Mucosa of descending colon (tissue), 3 donors: Measurements from ENCODE around the gene ZNF302. TPM values are rescaled to one million over a fixed set of nuclear protein-coding genes. Genes with fewer than 3 reads are reported as not detected.
"Not testable (repeated sequence)": the region's sequence is repeated elsewhere in the genome, so short reads cannot be mapped to it uniquely, and the experiment has no call there.

Experiments
- ATAC-seq: fragments of 200-7000 bp; cut with Tn5 transposase; one replicate; pipeline ENCODE4 v1.9.1; 2020; ENCODE audit warnings: mild to moderate bottlenecking, moderate library complexity
- DNase-seq, 3 donors: peaks; one replicate each; pipeline ENCODE4 v3.0.0-alpha.2; 2020
- H3K36me3 ChIP-seq: fragments of 200-600 bp; one replicate; pipeline ENCODE4 v1.8.0; 2021; ENCODE audit warnings: low read depth, mild to moderate bottlenecking
- H3K4me1 ChIP-seq: fragments of 200-600 bp; one replicate; pipeline ENCODE4 v1.8.0; 2021; ENCODE audit warnings: low read depth, mild to moderate bottlenecking
- H3K4me3 ChIP-seq: fragments of 200-600 bp; one replicate; pipeline ENCODE4 v1.8.0; 2021; ENCODE audit warnings: mild to moderate bottlenecking
- H3K9me3 ChIP-seq: fragments of 200-600 bp; one replicate; pipeline ENCODE4 v1.8.0; 2021; ENCODE audit warnings: mild to moderate bottlenecking
- intact Hi-C, 2 donors: fragments of 100-400 bp; cut with DNase I in 1 of 2; cut with micrococcal nuclease in 1 of 2; formaldehyde crosslinking; loops; one replicate each; pipeline versions ENCODE4 v1.11.0 to v1.11.1; 2022; cut with DNase I, micrococcal nuclease
- total RNA-seq, 3 donors: library from RNA; stranded (reverse); fragmentation: NEBNext Ultra II Directional in 2 of 3; extraction: Animal tissue kit (Norgen Biotek cat#: 25700) in 2 of 3; gene quantifications; one replicate each; pipeline versions ENCODE4 v1.2.1 to v1.2.4, GENCODE V29; 2021 to 2023
- TF ChIP-seq, protein P1 (sequence below): fragments of 200-600 bp; IDR thresholded peaks from one replicate; pipeline ENCODE4 v1.8.0; 2022; ENCODE audit warnings: antibody characterized with exemption, mild to moderate bottlenecking
- donor health status: DM: no; HTN: no; CAD: no; lungs with moderate emphysema.
- donor health status: DM: no; HTN: no; CAD: no.
- donor health status: DM: no; HTN: yes; CAD: no.

ZNF302 gene
- total RNA-seq, 3 donors from 2014 or later, result 16.5 to 33.8 (median 20.0) TPM

GRCh38 chr19:34681478-34681877 lies 4.0 kb downstream of the ZNF302 start:
- intact Hi-C loops, result no loop called here
- H3K9me3 ChIP-seq, result peaks cover 54% of the 10 kb centered on the region
- H3K4me1 ChIP-seq, result peaks cover 7% of the 10 kb centered on the region
- ATAC-seq, result no peak
- no peak for DNase-seq
- no peak overlapping the region for H3K4me3 ChIP-seq
- TF ChIP-seq, protein P1, sequence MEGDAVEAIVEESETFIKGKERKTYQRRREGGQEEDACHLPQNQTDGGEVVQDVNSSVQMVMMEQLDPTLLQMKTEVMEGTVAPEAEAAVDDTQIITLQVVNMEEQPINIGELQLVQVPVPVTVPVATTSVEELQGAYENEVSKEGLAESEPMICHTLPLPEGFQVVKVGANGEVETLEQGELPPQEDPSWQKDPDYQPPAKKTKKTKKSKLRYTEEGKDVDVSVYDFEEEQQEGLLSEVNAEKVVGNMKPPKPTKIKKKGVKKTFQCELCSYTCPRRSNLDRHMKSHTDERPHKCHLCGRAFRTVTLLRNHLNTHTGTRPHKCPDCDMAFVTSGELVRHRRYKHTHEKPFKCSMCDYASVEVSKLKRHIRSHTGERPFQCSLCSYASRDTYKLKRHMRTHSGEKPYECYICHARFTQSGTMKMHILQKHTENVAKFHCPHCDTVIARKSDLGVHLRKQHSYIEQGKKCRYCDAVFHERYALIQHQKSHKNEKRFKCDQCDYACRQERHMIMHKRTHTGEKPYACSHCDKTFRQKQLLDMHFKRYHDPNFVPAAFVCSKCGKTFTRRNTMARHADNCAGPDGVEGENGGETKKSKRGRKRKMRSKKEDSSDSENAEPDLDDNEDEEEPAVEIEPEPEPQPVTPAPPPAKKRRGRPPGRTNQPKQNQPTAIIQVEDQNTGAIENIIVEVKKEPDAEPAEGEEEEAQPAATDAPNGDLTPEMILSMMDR, result no peak
- H3K36me3 ChIP-seq, result peaks cover 12% of the 10 kb centered on the region

DNA sequence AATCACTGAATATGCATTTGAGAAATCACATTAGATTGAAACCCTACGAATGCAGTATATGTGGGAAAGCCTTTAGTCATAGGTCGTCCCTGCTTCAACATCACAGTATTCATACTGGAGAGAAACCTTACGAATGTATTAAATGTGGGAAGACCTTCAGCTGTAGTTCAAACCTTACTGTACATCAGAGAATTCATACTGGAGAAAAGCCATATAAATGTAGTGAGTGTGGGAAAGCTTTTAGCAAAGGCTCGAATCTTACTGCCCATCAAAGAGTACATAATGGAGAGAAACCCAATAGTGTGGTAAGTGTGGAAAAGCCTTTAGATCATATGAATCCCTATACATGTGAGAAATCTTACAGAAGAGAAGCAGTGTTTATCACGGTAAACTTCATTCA lies 7.8 kb downstream of the ZNF302 start:
- Histone ChIP-seq H3K36me3 (peaks cover 12% of the 10 kb centered on the region), H3K9me3 (peaks cover 67% of the 10 kb centered on the region)
- H3K4me3 ChIP-seq, H3K4me1 ChIP-seq, ATAC-seq, intact Hi-C loops, DNase-seq: not testable (repeated sequence)

GRCh38 chr19:34686455-34686854 lies 9.0 kb downstream of the ZNF302 start:
- Histone ChIP-seq H3K36me3 (peaks cover 12% of the 10 kb centered on the region), H3K4me3 (no peak overlapping the region), H3K4me1 (no peaks in the 10 kb centered on the region), H3K9me3 (peaks cover 61% of the 10 kb centered on the region)
- no peak for DNase-seq
- TF ChIP-seq, protein P1, result no peak
- intact Hi-C loops, result no loop called here
- ATAC-seq, result no peak

DNA sequence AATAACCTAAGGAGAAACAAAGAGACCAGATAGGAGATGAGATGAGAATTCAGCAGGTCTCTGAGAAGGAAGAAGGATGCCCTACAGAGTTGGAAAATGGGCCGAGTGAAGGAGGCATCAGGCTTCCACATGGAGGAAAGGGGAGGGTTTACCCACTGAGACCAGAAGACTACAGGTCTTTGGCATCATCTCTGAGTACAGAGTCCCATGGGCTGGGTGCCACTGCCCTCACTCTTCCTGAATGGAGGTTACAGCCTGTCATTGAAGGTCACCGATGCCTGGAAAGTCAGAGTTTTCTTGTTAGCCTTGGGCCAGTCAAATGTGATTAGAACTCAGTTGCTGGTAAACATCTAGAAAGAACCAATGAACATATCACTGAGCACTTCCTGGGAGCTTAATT lies 9.9 kb downstream of the ZNF302 start:
- DNase-seq, result no peak
- ATAC-seq, result no peak
- intact Hi-C loops, result no loop called here
- Histone ChIP-seq H3K4me3 (no peak overlapping the region), H3K9me3 (peaks cover 52% of the 10 kb centered on the region), H3K4me1 (no peaks in the 10 kb centered on the region), H3K36me3 (peaks cover 12% of the 10 kb centered on the region)
- TF ChIP-seq, protein P1, result no peak

GRCh38 chr19:34688592-34688991 lies 11.1 kb downstream of the ZNF302 start:
- intact Hi-C loops, result no loop called here
- TF ChIP-seq, protein P1, result no peak
- Histone ChIP-seq H3K4me1 (no peaks in the 10 kb centered on the region), H3K4me3 (no peak overlapping the region), H3K36me3 (peaks cover 5% of the 10 kb centered on the region), H3K9me3 (peaks cover 40% of the 10 kb centered on the region)
- ATAC-seq (no peak), DNase-seq (no peak)

- ATAC-seq, result no peak
- Histone ChIP-seq H3K36me3 (no peaks in the 10 kb centered on the region), H3K9me3 (peaks cover 22% of the 10 kb centered on the region), H3K4me3 (no peak overlapping the region), H3K4me1 (no peaks in the 10 kb centered on the region)
- intact Hi-C loops, result no loop called here
- TF ChIP-seq, protein P1, result no peak
- DNase-seq, result no peak
Observed at GRCh38 chr19:34690372-34690771, 12.9 kb downstream of the ZNF302 start.
